SK-N-SH (cell line): Measurements from ENCODE around the gene FAM168A. TPM values are rescaled to one million over a fixed set of nuclear protein-coding genes. Genes with fewer than 3 reads are reported as not detected.
A peak's percentile ranks its signal among the peaks of the same experiment; 100 is the strongest.

ENCODE experiments used
- CTCF ChIA-PET: fragments of 300-600, 350-600 bp; formaldehyde crosslinking; extraction: SDS; loops from one replicate; lab custom pipeline; 2021; lab: Yijun Ruan, JAX
- POLR2A ChIA-PET: fragments of 350-600 bp; sonication (Branson Sonifier 250); formaldehyde crosslinking; extraction: SDS; loops from one replicate; lab custom pipeline; 2020; ENCODE audit warnings: antibody characterized with exemption, inconsistent platforms; lab: Yijun Ruan, JAX
- DNase-seq: peaks from one replicate; pipeline ENCODE4 v3.0.0; 2012
- H2AFZ ChIP-seq: fragments of 200-600 bp; sonication (generic); 2 replicates; pipeline ENCODE4 v1.8.1; 2016; ENCODE audit warnings: antibody characterized with exemption, mild to moderate bottlenecking, low read depth
- H3F3A ChIP-seq: fragments of 200-600 bp; sonication (generic); replicated peaks from 2 replicates; pipeline ENCODE3; 2016; ENCODE audit warnings: antibody characterized with exemption, mild to moderate bottlenecking; ENCODE audit not compliant: insufficient read depth
- H3K27ac ChIP-seq, 2 experiments: fragments of 200-500 bp in 1 of 2; fragments of 200-600 bp in 1 of 2; sonication (Bioruptor generic) in 1 of 2; sonication (generic), shearing (Covaris generic) in 1 of 2; 2 replicates each; pipeline versions ENCODE4 v1.5.1 to v1.6.1; 2014 to 2016; ENCODE audit warnings: low read depth in 2 of 2, inconsistent platforms in 1 of 2, low read length in 1 of 2, mild to moderate bottlenecking in 1 of 2, mixed read lengths in 1 of 2
- H3K27me3 ChIP-seq: fragments of 200-600 bp; sonication (generic), shearing (Covaris generic); 2 replicates; pipeline ENCODE4 v1.6.1; 2016; ENCODE audit warnings: mixed run types; ENCODE audit not compliant: insufficient read depth
- H3K36me3 ChIP-seq, 2 experiments: fragments of 200-500 bp in 1 of 2; fragments of 200-600 bp in 1 of 2; sonication (Bioruptor generic) in 1 of 2; sonication (generic) in 1 of 2; replicated peaks in 1 of 2; 2 replicates each; pipeline versions ENCODE3 to v1.5.1; 2014 to 2016; ENCODE audit warnings: low read length in 1 of 2, mild to moderate bottlenecking in 1 of 2; ENCODE audit not compliant: insufficient read depth in 2 of 2, control insufficient read depth in 1 of 2
- H3K4me1 ChIP-seq, 2 experiments: fragments of 200-500 bp in 1 of 2; fragments of 200-600 bp in 1 of 2; sonication (Bioruptor generic) in 1 of 2; sonication (generic), shearing (Covaris generic) in 1 of 2; 2 replicates each; pipeline versions ENCODE4 v1.5.1 to v1.6.1; 2014 to 2016; ENCODE audit warnings: low read depth in 1 of 2, low read length in 1 of 2, mixed run types in 1 of 2; ENCODE audit not compliant: insufficient read depth in 2 of 2, control insufficient read depth in 1 of 2
- H3K4me2 ChIP-seq: fragments of 200-600 bp; sonication (generic), shearing (Covaris generic); 2 replicates; pipeline ENCODE4 v1.6.1; 2017; ENCODE audit warnings: mixed run types
- H3K4me3 ChIP-seq, 2 experiments: fragments of 200-500 bp in 1 of 2; fragments of 200-600 bp in 1 of 2; sonication (Bioruptor generic) in 1 of 2; sonication (generic), shearing (Covaris generic) in 1 of 2; 2 replicates each; pipeline versions ENCODE4 v1.5.1 to v1.8.1; 2014 to 2016; ENCODE audit warnings: low read depth in 2 of 2, inconsistent platforms in 1 of 2, low read length in 1 of 2, mild to moderate bottlenecking in 1 of 2, mixed read lengths in 1 of 2, moderate library complexity in 1 of 2
- H3K79me2 ChIP-seq: fragments of 200-600 bp; sonication (generic); 2 replicates; pipeline ENCODE4 v1.8.1; 2017; ENCODE audit warnings: mild to moderate bottlenecking; ENCODE audit not compliant: insufficient read depth
- H3K9ac ChIP-seq: fragments of 200-600 bp; sonication (generic); 2 replicates; pipeline ENCODE4 v1.6.1; 2017; ENCODE audit warnings: mixed run types
- H3K9me2 ChIP-seq: fragments of 200-600 bp; sonication (generic); 2 replicates; pipeline ENCODE4 v1.6.1; 2017; ENCODE audit warnings: mixed run types
- H3K9me3 ChIP-seq: fragments of 200-600 bp; sonication (generic); 2 replicates; pipeline ENCODE4 v1.6.1; 2017; ENCODE audit warnings: mixed run types, mild to moderate bottlenecking, moderate library complexity
- H4K20me1 ChIP-seq: fragments of 200-600 bp; sonication (generic); 2 replicates; pipeline ENCODE4 v1.6.1; 2017; ENCODE audit warnings: mild to moderate bottlenecking, mixed run types; ENCODE audit not compliant: insufficient read depth
- EP300 ChIP-seq, 2 experiments: IDR thresholded peaks; 2 replicates each; pipeline versions ENCODE4 v1.4.0 to v1.6.1; 2012; ENCODE audit warnings: borderline replicate concordance in 1 of 2, low read depth in 1 of 2, low read length in 1 of 2
- EZH2phosphoT487 ChIP-seq: fragments of 200-600 bp; sonication (generic); IDR thresholded peaks from 2 replicates; pipeline ENCODE4 v1.6.1; 2017; ENCODE audit warnings: low read depth, mixed run types, mild to moderate bottlenecking, antibody characterized with exemption, moderate library complexity, borderline replicate concordance
- FOSL2 ChIP-seq: IDR thresholded peaks from 2 replicates; pipeline ENCODE4 v1.4.0; 2012; ENCODE audit warnings: low read depth, mild to moderate bottlenecking, moderate library complexity, borderline replicate concordance
- FOXJ3 ChIP-seq: sonication (generic); formaldehyde crosslinking; IDR thresholded peaks from 2 replicates; pipeline ENCODE4 v1.5.1; 2020; ENCODE audit warnings: mild to moderate bottlenecking, missing genetic modification reagents
- GATA2 ChIP-seq: sonication (generic); formaldehyde crosslinking; IDR thresholded peaks from 2 replicates; pipeline ENCODE4 v1.5.0; 2020; ENCODE audit warnings: mild to moderate bottlenecking, missing genetic modification reagents
- IRF3 ChIP-seq: fragments of 150-350 bp; IDR thresholded peaks from 2 replicates; pipeline ENCODE4 v1.6.1; 2016; ENCODE audit warnings: mild to moderate bottlenecking, low read depth, low read length
- MAX ChIP-seq: IDR thresholded peaks from 2 replicates; pipeline ENCODE4 v1.4.0; 2012; ENCODE audit warnings: low read depth
- NFIC ChIP-seq: IDR thresholded peaks from 2 replicates; pipeline ENCODE4 v1.4.0; 2012; ENCODE audit warnings: borderline replicate concordance
- NRF1 ChIP-seq: IDR thresholded peaks from 2 replicates; pipeline ENCODE4 v1.6.1; 2012; ENCODE audit warnings: low read depth, mild to moderate bottlenecking, low read length
- POLR2AphosphoS5 ChIP-seq: IDR thresholded peaks from 2 replicates; pipeline ENCODE4 v1.6.1; 2012; ENCODE audit warnings: low read depth, low read length
- RAD21 ChIP-seq: IDR thresholded peaks from 2 replicates; pipeline ENCODE4 v1.6.1; 2012; ENCODE audit warnings: mild to moderate bottlenecking, low read length
- RCOR1 ChIP-seq: fragments of 150-350 bp; IDR thresholded peaks from 2 replicates; pipeline ENCODE4 v1.6.1; 2017; ENCODE audit warnings: antibody characterized with exemption, low read length
- REST ChIP-seq: IDR thresholded peaks from 2 replicates; pipeline ENCODE4 v1.6.1; 2012; ENCODE audit warnings: mild to moderate bottlenecking, low read depth, low read length, moderate library complexity
- RFX5 ChIP-seq: IDR thresholded peaks from 2 replicates; pipeline ENCODE4 v1.6.1; 2012; ENCODE audit warnings: mild to moderate bottlenecking, improper control_type of control experiment, low read length
- RXRA ChIP-seq: IDR thresholded peaks from 2 replicates; pipeline ENCODE4 v1.4.0; 2012; ENCODE audit warnings: low read depth, mild to moderate bottlenecking, borderline replicate concordance
- TCF12 ChIP-seq: IDR thresholded peaks from 2 replicates; pipeline ENCODE4 v1.4.0; 2012
- TEAD4 ChIP-seq: IDR thresholded peaks from 2 replicates; pipeline ENCODE4 v1.4.0; 2012; ENCODE audit warnings: mild to moderate bottlenecking, borderline replicate concordance; ENCODE audit not compliant: insufficient read depth
- YY1 ChIP-seq: IDR thresholded peaks from 2 replicates; pipeline ENCODE4 v1.4.0; 2012; ENCODE audit warnings: low read depth, mild to moderate bottlenecking
- polyA plus RNA-seq, 3 experiments: library from polyadenylated mRNA; depleted of rRNA; stranded (reverse); fragments of >200 nt; gene quantifications; 2 replicates each; pipeline ENCODE4 v1.2.3, GENCODE V29; 2012

The FAM168A gene
- polyA plus RNA-seq, 1 of the 3 experiments (the other 2 are of a cell fraction), result 17.8 TPM

GRCh38 chr11:73428227-73428626, 169.7 kb downstream of the FAM168A start:
- H3K4me2 ChIP-seq, result no peak overlapping the region
- H3K4me3 ChIP-seq, result no peak overlapping the region
- H3K9me2 ChIP-seq, result no peaks in the 10 kb centered on the region
- TF ChIP-seq IRF3 (no peak), REST (no peak), RAD21 (no peak), RXRA (no peak), GATA2 (no peak), FOSL2 (no peak), MAX (no peak), RFX5 (no peak), POLR2AphosphoS5 (no peak), TCF12 (no peak), NRF1 (no peak), YY1 (no peak), NFIC (no peak), RCOR1 (no peak), FOXJ3 (no peak), EZH2phosphoT487 (no peak), TEAD4 (no peak), EP300 (IDR thresholded peaks at IDR 0.05; ENCODE audit: borderline replicate concordance in 1 of 2, low read depth in 1 of 2, low read length in 1 of 2) (no peak)
- DNase-seq, result no peak
- peaks cover 0 to 4% of the 10 kb centered on the region in 2 experiments for H3K36me3 ChIP-seq
- H3K27ac ChIP-seq, result peak overlapping the region in 1 of 2 experiments; percentile 95; a peak in 2 of 4 replicates
- peaks cover 7 to 30% of the 10 kb centered on the region in 2 experiments; a peak in 3 of 4 replicates for H3K4me1 ChIP-seq
- no peaks in the 10 kb centered on the region for H3K27me3 ChIP-seq
- H2AFZ ChIP-seq, result no peak overlapping the region
- H4K20me1 ChIP-seq, result no peaks in the 10 kb centered on the region
- no peaks in the 10 kb centered on the region for H3K9me3 ChIP-seq
- CTCF ChIA-PET, result interaction anchor here (1.1 kb wide), 1 partner anchor 35 kb away, joined by 3 read pairs; no protein-coding TSS in a partner anchor
- H3F3A ChIP-seq, result peaks cover 40% of the 10 kb centered on the region
- H3K79me2 ChIP-seq, result 0 out of 2 replicates have a peak, but pooled peaks cover 3% of the 10 kb centered on the region
- POLR2A ChIA-PET, result no interaction called here
- H3K9ac ChIP-seq, result no peak overlapping the region
